HepG2 (cell line): ENCODE data around the gene FAM167B. TPM values are rescaled to one million over a fixed set of nuclear protein-coding genes. Genes with fewer than 3 reads are reported as not detected.

Source experiments
- BCL6 ChIP-seq: IDR thresholded peaks from 2 replicates; pipeline ENCODE4 v1.6.1; 2016; ENCODE audit warnings: missing genetic modification reagents, missing compliant biosample characterization
- CENPX ChIP-seq: sonication (generic); formaldehyde crosslinking; IDR thresholded peaks from 2 replicates; pipeline ENCODE4 v1.9.0; 2021; ENCODE audit warnings: mild to moderate bottlenecking, missing genetic modification reagents, moderate library complexity
- DNMT1 ChIP-seq: sonication (generic); formaldehyde crosslinking; IDR thresholded peaks from 2 replicates; pipeline ENCODE4 v1.5.1; 2020; ENCODE audit warnings: mild to moderate bottlenecking, missing genetic modification reagents
- GLI4 ChIP-seq: sonication (generic); formaldehyde crosslinking; IDR thresholded peaks from 2 replicates; pipeline ENCODE4 v1.5.1; 2020; ENCODE audit warnings: missing genetic modification reagents, mild to moderate bottlenecking, moderate library complexity, borderline replicate concordance
- HHEX ChIP-seq: IDR thresholded peaks from 2 replicates; pipeline ENCODE4 v1.6.1; 2016; ENCODE audit warnings: control low read depth
- HIVEP1 ChIP-seq: sonication (generic); formaldehyde crosslinking; IDR thresholded peaks from 2 replicates; pipeline ENCODE4 v1.4.0; 2020; ENCODE audit warnings: mild to moderate bottlenecking, missing genetic modification reagents
- IKZF1 ChIP-seq: fragments of 450-650 bp; IDR thresholded peaks from 2 replicates; pipeline ENCODE4 v1.7.1; 2016
- KLF16 ChIP-seq, 2 experiments: sonication (generic) in 1 of 2; formaldehyde crosslinking in 1 of 2; IDR thresholded peaks; 2 replicates each; pipeline versions ENCODE4 v1.6.1 to v1.8.0; 2016 to 2023; ENCODE audit warnings: missing genetic modification reagents in 2 of 2, missing compliant biosample characterization in 1 of 2
- MEIS2 ChIP-seq: sonication (generic); formaldehyde crosslinking; IDR thresholded peaks from 2 replicates; pipeline ENCODE4 v1.9.0; 2021; ENCODE audit warnings: mild to moderate bottlenecking, missing genetic modification reagents
- MLXIP ChIP-seq: sonication (generic); formaldehyde crosslinking; IDR thresholded peaks from 2 replicates; pipeline ENCODE4 v1.9.0; 2021; ENCODE audit warnings: missing genetic modification reagents, borderline replicate concordance
- MTA3 ChIP-seq: sonication (generic); formaldehyde crosslinking; IDR thresholded peaks from 2 replicates; pipeline ENCODE4 v1.4.0; 2020; ENCODE audit warnings: missing genetic modification reagents
- MYPOP ChIP-seq: sonication (generic); formaldehyde crosslinking; IDR thresholded peaks from 2 replicates; pipeline ENCODE4 v1.8.1; 2023; ENCODE audit warnings: mild to moderate bottlenecking, moderate library complexity, missing genetic modification reagents
- NAIF1 ChIP-seq: sonication (generic); formaldehyde crosslinking; IDR thresholded peaks from 2 replicates; pipeline ENCODE4 v1.5.0; 2020; ENCODE audit warnings: mild to moderate bottlenecking, missing genetic modification reagents, borderline replicate concordance
- RAD51 ChIP-seq: fragments of 450-650 bp; IDR thresholded peaks from 2 replicates; pipeline ENCODE4 v1.6.1; 2016; ENCODE audit warnings: borderline replicate concordance
- ZIK1 ChIP-seq: sonication (generic); formaldehyde crosslinking; IDR thresholded peaks from 2 replicates; pipeline ENCODE4 v1.5.0; 2020; ENCODE audit warnings: mild to moderate bottlenecking, low read depth, missing genetic modification reagents, borderline replicate concordance
- ZNF468 ChIP-seq: sonication (generic); formaldehyde crosslinking; IDR thresholded peaks from 2 replicates; pipeline ENCODE4 v1.8.0; 2022; ENCODE audit warnings: mild to moderate bottlenecking, moderate library complexity, missing genetic modification reagents
- ZNF543 ChIP-seq: sonication (generic); formaldehyde crosslinking; IDR thresholded peaks from 2 replicates; pipeline ENCODE4 v1.4.0; 2020; ENCODE audit warnings: mild to moderate bottlenecking, missing genetic modification reagents
- ZNF552 ChIP-seq: sonication (generic); formaldehyde crosslinking; IDR thresholded peaks from 2 replicates; pipeline ENCODE4 v1.9.0; 2022; ENCODE audit warnings: missing genetic modification reagents, mild to moderate bottlenecking, borderline replicate concordance
- ZNF749 ChIP-seq: sonication (generic); formaldehyde crosslinking; IDR thresholded peaks from 2 replicates; pipeline ENCODE4 v1.8.0; 2022; ENCODE audit warnings: mild to moderate bottlenecking, missing genetic modification reagents, moderate library complexity, borderline replicate concordance
- ZNF773 ChIP-seq: sonication (generic); formaldehyde crosslinking; IDR thresholded peaks from 2 replicates; pipeline ENCODE4 v1.4.0; 2020; ENCODE audit warnings: missing genetic modification reagents, borderline replicate concordance
- ZNF781 ChIP-seq: sonication (generic); formaldehyde crosslinking; IDR thresholded peaks from 2 replicates; pipeline ENCODE4 v1.5.1; 2020; ENCODE audit warnings: borderline replicate concordance, mild to moderate bottlenecking, missing genetic modification reagents; ENCODE audit errors: not compliant biosample characterization
- ZSCAN12 ChIP-seq: sonication (generic); formaldehyde crosslinking; IDR thresholded peaks from 2 replicates; pipeline ENCODE4 v1.9.0; 2021; ENCODE audit warnings: mild to moderate bottlenecking, missing genetic modification reagents
- polyA plus RNA-seq, 8 experiments: library from polyadenylated mRNA; depleted of rRNA in 3 of 8; stranded (reverse) in 7 of 8; unstranded in 1 of 8; fragments of >200 nt; fragmentation: Illumina TruSeq in 4 of 8; extraction: Trizol in 4 of 8; gene quantifications; 2 replicates each; pipeline versions ENCODE4 v1.2.1 to v1.2.3, GENCODE V29; 2011 to 2016; ENCODE audit warnings: low read depth in 4 of 8, missing spikeins in 1 of 8, mixed read lengths in 1 of 8; ENCODE audit not compliant: insufficient read depth in 1 of 8
- total RNA-seq, 5 experiments: library from RNA; depleted of rRNA; stranded (reverse); fragments of >200 nt; fragmentation: Illumina TruSeq; extraction: Trizol; gene quantifications; 2 replicates each; pipeline ENCODE4 v1.2.3, GENCODE V29; 2016; ENCODE audit warnings: low read depth in 1 of 5
- TF ChIP-seq, protein P1 (sequence below): sonication (generic); formaldehyde crosslinking; IDR thresholded peaks from 2 replicates; pipeline ENCODE4 v1.8.0; 2022; ENCODE audit warnings: missing genetic modification reagents, mild to moderate bottlenecking, borderline replicate concordance

FAM167B gene
- total and polyA plus RNA-seq, 2 of the 13 experiments (the other 11 are each of a cell fraction or from before 2014, with no cell fraction given) = 0.15 to 0.70 TPM

DNA sequence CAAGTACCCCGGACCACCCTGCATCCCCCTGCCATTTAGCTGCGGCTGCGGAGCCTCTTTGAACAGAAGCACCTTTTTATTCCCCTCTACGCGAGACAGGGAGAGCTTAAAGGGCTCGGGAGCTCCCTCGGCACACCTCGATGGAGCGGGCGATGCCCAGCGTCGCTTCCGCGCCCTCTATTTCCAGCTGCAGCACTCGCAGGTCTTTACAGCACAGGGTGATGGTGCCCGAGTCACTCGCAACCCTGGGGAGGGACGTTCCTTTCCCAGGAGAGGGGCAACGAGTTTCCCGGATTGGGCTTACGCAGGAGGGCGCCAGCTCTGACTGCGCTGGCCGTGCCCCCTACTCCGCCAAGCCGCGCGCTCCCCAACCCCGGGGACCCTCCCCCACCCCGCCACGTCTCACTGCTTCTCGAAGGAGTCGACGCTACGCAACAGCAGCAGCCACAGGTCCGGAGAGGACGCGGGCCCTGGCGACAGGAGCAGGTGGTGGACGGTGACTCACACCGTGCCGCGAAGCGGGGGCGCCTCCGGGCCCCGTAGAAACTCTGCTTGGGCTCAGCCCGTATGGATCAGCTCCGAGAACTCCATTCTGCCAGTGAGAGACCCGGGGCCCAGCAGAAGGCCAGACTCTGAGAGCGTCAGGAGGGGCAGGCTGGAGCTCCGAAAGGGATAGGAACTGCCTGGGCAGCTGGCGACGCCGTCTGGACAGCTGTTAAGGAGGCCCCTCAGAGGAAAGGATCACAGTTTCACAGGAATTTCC lies 5.8 kb upstream of the FAM167B start (continued):
- TF ChIP-seq GLI4 (CRISPR knock-in tag) = no peak
- no peak for TF ChIP-seq IKZF1
- TF ChIP-seq MYPOP (CRISPR knock-in tag) = 0 out of 2 replicates have a peak, but pooled peaks have one; percentile 29
- TF ChIP-seq ZNF781 (CRISPR knock-in tag) = no peak
- TF ChIP-seq ZNF543 (CRISPR knock-in tag) = peak; percentile 59; the same call in 1 of the 2 replicates
- no peak for TF ChIP-seq RAD51
- peak; percentile 58; the same call in 1 of the 2 replicates for TF ChIP-seq NAIF1 (CRISPR knock-in tag)
- TF ChIP-seq KLF16 (CRISPR knock-in tag; IDR thresholded peaks at IDR 0.05) = 0 out of 4 replicates have a peak, but pooled peaks of 1 of the 2 experiments have one; percentile 40
- no peak for TF ChIP-seq ZNF468 (CRISPR knock-in tag)
- 0 out of 2 replicates have a peak, but pooled peaks have one; percentile 56 for TF ChIP-seq MEIS2 (CRISPR knock-in tag)
- no peak for TF ChIP-seq BCL6 (CRISPR knock-in tag)
- no peak for TF ChIP-seq ZNF773 (CRISPR knock-in tag)
- no peak for TF ChIP-seq MLXIP
- TF ChIP-seq MTA3 (CRISPR knock-in tag) = no peak
- TF ChIP-seq ZNF749 = no peak
- no peak for TF ChIP-seq CENPX (CRISPR knock-in tag)
- TF ChIP-seq ZNF552 = no peak
- no peak for TF ChIP-seq HIVEP1 (CRISPR knock-in tag)
- TF ChIP-seq HHEX = no peak
- no peak for TF ChIP-seq DNMT1 (CRISPR knock-in tag)
- peak; percentile 53; the same call in 1 of the 2 replicates for TF ChIP-seq ZIK1
- no peak for TF ChIP-seq ZSCAN12 (CRISPR knock-in tag)
- TF ChIP-seq, protein P1, sequence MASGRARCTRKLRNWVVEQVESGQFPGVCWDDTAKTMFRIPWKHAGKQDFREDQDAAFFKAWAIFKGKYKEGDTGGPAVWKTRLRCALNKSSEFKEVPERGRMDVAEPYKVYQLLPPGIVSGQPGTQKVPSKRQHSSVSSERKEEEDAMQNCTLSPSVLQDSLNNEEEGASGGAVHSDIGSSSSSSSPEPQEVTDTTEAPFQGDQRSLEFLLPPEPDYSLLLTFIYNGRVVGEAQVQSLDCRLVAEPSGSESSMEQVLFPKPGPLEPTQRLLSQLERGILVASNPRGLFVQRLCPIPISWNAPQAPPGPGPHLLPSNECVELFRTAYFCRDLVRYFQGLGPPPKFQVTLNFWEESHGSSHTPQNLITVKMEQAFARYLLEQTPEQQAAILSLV (CRISPR knock-in tag) = no peak
